HG02852 (cell line): Measurements from ENCODE around the gene TUBAL3.

ENCODE experiments used
- ATAC-seq: cut with Tn5 transposase; IDR thresholded peaks from one replicate; pipeline ENCODE4 v1.9.1; 2021; ENCODE audit warnings: mild to moderate bottlenecking, moderate library complexity; ENCODE audit not compliant: unreplicated experiment

Gene TUBAL3

DNA sequence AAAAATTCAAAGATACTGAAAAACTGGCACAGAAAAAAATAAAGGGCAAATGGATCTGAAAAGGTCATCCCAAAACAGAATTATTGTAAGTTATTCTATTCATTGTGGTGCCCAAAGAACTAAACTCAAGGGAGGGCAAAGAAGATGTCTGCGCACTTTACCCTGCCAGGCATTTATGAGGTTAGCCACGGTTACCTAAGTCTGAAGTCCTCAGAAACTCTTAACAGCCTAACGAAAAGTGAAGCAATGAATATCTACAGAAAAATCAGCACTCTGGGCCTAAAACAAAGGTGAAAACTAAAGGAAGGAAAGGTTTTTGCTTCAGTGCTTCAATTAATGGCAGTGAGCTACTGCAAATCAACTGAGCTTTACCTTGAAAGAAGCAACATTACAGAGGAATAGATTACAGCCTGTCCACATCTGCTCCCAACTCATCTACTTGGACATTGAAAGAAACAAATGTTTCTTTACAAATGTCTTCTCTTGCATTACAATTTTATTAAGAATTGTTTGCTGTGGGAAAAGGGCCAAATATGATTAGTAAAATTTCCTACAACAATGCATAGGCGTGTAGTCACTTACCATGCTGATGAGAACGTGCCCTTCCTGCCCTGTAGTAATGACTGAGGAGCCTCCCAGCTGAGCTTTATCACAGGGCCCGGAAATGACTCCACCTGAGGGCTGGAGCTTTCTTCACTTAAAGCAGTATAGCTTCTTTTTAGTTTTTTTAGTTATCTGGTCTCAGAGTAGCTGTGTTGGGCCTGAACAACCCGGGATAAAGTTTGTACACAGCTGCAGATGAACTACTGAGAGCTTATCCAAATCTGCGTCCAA, at the start of gene TUBAL3:
TSS of gene TUBAL3 (minus strand) at position 621 of the 834 bp plus-strand sequence. CDS start at position 585, 36 bp downstream.
- ATAC-seq = no peak

- no peak for ATAC-seq
Observed at GRCh38 chr10:5453749-5454489, 49.3 kb upstream of the TUBAL3 start.

DNA sequence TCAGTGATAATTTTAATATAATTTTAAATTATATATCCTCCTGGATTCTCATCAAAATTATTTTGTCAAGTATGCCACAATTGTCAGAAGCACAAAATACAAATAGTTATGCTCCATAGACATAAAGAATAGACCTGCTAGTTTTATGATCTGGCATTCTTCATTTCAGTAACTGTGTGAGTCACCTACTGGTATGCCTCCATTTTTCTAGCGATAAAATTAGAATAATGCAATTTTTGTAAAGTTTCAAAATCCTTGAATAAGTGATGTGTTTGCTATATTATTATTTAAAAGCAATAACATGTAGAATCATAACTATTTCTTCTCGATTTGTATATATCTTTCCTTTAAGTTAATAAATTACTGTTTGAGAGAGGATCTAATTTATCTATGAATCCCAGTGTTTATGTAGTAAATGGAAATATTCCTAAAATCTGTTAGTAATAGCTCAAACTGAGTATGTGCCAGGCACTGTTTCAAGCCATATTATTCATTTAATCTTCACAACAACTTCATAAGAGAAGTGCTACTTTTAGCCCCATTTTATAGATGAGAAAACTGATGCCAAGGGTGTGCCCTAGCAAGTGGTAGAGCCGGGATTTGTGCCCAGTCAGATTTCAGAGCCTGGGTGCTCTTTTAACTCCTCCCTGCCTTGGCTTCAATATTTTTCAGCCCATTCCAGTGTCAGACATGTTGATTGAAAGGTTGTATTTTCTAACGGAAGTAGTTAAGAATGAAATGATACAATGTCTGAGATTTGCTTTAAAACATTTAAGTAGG, 46.2 kb upstream of the TUBAL3 start:
- ATAC-seq = no peak

- no peak for ATAC-seq
Observed at GRCh38 chr10:5449823-5450222, 45.2 kb upstream of the TUBAL3 start.

- ATAC-seq = no peak
Observed at GRCh38 chr10:5449227-5449626, 44.6 kb upstream of the TUBAL3 start.

DNA sequence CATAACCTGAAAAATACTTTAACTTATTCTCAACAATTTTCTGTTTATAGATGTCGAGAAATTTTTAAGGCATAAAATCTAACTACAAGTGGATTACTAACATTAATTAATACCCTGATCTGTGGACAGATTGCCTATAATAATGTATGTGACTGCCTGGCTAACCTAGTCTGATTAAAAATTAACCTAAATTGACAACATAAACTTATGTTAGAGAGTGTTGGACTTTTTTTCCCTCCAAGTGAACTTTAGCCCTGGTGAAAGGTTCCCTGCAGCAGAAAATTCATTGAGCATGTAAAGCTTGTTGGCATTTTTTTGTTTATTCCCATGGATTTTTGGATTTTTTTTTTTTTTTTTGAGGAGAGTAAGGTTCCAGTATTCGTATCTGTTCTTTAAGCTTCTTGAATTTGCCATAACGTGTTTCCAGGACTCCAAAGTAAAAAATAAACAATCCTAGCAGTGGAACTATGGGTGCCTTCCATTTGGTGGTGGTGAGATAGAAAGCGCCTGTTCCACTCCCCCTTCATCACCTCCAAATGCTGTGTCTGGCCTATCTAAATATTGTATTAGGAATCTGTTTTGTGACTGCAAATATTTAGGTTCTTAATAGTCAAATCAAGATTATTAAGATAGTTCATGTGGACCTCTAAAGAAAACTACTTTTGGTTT, 43.8 kb upstream of the TUBAL3 start:
- ATAC-seq = no peak

GRCh38 chr10:5447611-5448071, 43.0 kb upstream of the TUBAL3 start:
- ATAC-seq = peak; percentile 58

- no peak for ATAC-seq
Observed at GRCh38 chr10:5447056-5447455, 42.4 kb upstream of the TUBAL3 start.

DNA sequence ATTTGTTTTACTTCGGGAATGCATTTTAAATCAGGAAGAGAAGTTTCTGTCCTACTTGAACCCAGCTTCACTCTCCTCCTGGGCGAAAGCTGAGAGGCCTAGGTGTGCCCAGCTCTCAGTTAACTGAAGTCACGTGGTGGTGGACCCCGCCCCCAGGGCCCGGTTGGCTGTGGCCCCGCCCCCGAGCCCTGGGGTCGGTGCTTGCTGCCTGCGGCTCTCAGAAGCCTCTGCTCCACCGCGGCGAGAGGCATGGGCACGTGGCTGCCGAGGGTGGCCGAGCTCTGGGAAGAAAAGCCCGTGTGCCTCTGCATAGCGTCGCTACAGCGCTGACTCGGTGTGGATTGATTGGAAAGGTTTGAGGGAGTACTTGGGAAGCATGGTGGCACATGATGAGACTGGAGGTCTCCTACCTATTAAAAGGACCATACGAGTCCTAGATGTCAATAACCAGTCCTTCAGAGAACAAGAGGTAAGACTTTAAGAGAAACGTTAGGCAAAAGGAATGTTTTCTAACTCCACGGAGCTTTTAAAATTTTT, 41.8 kb upstream of the TUBAL3 start:
- no peak for ATAC-seq

DNA sequence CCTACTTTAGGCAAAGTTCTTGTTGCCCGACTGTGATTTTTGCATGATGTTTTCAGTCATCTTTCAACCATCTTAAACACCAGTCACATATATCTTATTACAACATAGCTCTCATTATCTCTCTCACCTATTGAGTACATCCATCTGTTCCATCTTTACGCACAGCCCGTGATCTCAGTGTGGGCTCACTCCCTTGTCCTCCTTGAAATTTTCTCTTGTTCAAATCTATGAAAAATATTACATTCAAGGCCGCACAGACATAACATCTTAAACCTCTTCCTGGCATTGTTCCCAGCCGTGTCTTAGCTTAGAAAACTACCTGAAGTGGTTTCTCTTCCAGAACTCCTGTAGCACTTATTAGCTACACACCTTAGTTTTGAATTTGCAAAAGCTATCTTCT, 40.4 kb upstream of the TUBAL3 start:
- no peak for ATAC-seq

GRCh38 chr10:5443429-5443828, 38.8 kb upstream of the TUBAL3 start:
- ATAC-seq = peak; percentile 78

DNA sequence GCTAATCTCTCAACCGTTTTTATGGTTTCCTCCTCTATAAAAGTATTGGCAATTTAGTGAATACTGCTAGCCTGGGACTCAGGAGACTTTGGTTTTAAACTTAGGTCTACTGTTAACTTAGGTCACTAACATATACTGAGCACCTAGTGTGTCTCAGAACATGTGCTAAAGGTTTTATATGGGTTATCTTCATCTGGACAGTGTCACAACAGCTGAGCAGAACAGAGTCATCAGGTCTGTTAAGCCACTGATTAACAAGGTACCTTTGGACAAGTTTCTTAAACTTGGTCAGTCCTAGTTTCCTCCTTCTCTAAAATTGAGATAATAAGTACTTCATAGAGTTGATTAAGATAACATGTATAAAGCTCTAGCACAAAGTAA, 38.4 kb upstream of the TUBAL3 start:
- peak; percentile 8 for ATAC-seq

DNA sequence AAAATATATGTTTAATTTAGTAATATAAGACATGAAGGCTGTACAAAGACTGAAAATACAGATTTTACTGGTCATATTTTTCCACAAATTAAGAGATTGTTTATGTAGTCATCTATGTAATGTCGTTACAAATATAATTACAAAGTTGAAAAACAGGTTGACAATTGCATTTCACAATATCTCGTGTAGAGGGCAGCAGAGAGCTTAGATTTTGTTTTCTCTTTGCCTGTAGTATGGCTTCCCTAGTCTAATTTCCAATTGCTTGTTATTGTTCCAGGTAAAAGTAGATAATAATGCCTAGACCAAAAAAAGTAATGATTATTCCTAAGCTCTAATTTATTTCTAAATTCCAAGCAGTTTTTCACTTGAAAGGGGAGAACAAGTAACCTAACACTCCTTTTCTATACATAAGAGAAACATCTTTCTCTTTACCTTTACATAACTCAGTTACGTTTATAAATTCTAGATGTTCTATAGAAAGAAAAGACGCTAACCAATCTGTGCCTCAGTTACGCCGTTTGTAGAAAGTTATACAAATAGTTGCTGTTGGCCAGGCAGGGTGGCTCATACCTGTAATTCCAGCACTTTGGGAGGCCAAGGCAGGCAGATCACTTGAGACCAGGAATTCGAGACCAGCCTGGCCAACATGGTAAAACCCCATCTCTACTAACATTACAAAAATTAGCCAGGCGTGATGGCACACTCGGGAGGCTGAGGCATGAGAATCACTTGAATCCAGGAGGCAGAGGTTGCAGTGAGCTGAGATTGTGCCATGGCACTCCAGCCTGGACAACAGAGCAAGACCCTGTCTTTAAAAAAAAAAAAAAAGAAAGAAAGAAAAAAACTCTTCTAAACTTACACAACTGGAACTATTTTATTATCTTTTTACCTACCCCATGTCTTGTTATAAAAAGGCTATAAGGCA, 37.7 kb upstream of the TUBAL3 start:
- ATAC-seq = no peak

DNA sequence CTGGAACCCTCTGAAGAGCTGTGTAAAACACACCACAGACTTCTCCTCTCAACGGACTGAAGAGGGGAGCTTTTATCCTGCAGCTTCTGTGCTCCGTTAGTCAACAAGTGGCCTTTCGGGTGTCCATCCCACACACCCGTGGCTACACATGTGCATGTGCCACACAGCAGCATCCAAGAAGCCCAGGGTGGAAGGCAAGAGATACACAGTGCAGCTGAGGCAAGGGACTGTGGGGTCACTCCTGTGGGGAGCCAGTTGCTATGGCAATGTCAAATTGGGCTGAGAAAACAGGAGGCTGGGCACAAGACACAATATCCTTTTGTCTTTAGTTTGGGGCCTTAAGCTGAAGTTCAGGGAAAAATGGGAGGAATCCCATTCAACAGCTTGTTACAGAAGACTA, 36.5 kb upstream of the TUBAL3 start:
- no peak for ATAC-seq

DNA sequence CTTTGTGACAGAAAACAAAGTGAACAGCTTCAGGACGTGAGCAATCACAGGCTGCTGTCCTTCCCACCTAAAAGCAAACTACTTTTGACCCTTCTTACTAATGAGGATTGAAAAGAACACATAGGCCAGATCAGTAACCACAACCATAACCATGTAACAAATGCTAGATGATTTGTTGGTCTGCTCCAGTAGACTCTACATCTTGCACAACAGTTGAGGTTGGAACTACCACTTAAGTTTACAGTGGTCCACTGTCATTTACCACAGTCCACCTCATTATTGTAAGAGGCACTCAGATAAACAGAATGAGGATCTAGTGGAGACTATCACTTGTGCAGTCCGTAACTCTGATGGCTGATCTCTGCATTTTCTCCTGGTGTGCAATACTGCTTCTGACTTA, 35.6 kb upstream of the TUBAL3 start:
- ATAC-seq = no peak

DNA sequence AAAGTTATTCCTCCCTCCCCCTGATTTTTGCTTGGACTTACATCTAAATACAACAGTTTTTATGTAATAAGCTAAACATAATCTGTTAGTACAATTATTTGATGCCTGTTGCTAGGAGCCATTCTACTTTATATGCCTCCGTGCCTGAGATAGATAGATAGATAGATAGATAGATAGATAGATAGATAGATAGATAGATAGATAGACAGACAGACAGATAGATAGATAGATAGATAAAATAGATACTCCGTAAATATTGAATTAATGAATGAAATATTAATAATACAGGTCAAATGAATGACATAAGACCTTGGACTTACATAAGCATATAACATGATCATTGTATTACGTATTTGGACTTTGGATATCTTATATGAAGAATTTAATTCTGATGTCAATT, 30.7 kb upstream of the TUBAL3 start:
- no peak for ATAC-seq

DNA sequence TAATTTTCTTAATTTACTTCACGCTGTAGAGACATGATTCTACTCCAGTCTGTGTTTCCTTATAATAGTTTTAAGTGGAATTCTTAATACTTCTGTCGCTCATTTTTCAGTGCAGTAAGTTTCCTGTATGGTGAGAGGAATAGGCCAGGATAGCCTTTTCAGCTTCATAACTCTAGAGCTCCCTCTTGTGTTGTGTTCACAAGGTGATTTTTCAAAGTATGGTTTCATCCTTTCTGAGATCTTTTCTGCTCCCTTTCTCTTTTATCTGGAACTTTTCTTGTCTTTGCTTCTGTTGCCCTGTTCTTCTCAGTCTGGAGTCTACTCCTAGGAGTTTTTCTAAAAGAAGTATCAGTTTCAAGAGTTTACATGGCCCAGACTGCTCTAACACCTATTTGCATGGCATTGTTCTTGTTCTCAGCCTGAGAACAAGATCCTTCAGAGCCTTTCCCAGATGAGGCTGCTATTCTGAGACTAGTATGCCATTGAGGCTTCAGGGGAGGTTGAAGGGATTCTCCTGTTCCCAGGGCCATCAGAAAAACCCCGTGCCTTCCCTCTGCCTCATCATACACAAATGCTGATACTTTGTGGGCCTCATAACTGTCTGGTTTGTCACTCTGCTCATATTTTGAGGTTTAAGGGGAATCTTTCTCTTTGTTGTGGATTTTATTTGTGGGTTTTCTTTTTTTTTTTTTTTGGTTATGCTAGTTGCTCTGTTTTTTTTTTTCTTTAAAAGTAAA, 29.6 kb upstream of the TUBAL3 start:
- ATAC-seq = peak; percentile 64

GRCh38 chr10:5433182-5433581, 28.6 kb upstream of the TUBAL3 start:
- no peak for ATAC-seq

- no peak for ATAC-seq
Observed at GRCh38 chr10:5428133-5428532, 23.5 kb upstream of the TUBAL3 start.
